HepG2 (cell line): Measurements from ENCODE around the gene AKT3. TPM values are rescaled to one million over a fixed set of nuclear protein-coding genes. Genes with fewer than 3 reads are reported as not detected.

ENCODE experiments used
- ATAC-seq: fragments of 200-7000 bp; cut with Tn5 transposase; 3 replicates; pipeline ENCODE4 v1.9.1; 2020; ENCODE audit warnings: mild to moderate bottlenecking, moderate library complexity
- BruUV-seq: library from RNA; stranded (reverse); fragments of 400-500 nt; replicated peaks from 2 replicates; lab custom pipeline; 2021; lab: Mats Ljungman, UMichigan
- CTCF ChIA-PET: fragments of 300-600 bp; formaldehyde crosslinking; extraction: SDS; loops from one replicate; lab custom pipeline; 2021; ENCODE audit warnings: low total read pairs, inconsistent platforms, low intra/inter-chr PET ratio; lab: Yijun Ruan, JAX
- POLR2A ChIA-PET: fragments of 350-600 bp; sonication (Branson Sonifier 250); formaldehyde crosslinking; loops from one replicate; lab custom pipeline; 2020; ENCODE audit warnings: antibody characterized with exemption, inconsistent platforms; lab: Yijun Ruan, JAX
- DNase-seq: peaks from one replicate; pipeline ENCODE4 v3.0.0-alpha.2; 2015; ENCODE audit warnings: low spot score
- FAIRE-seq: peaks from 3 replicates; lab custom pipeline; 2011; peaks lifted over from hg19 to GRCh38; lab: Jason Lieb, UNC
- H2AFZ ChIP-seq: one replicate; pipeline ENCODE4 v1.6.1; 2011; ENCODE audit warnings: low read length, inconsistent platforms
- H3K27ac ChIP-seq: fragments of 300-600 bp; 3 replicates; pipeline ENCODE4 v1.8.0; 2011; ENCODE audit warnings: mixed run types, mild to moderate bottlenecking, mixed read lengths, low read length, inconsistent platforms; ENCODE audit not compliant: insufficient read depth; ENCODE audit errors: extremely low read length
- H3K27me3 ChIP-seq, 2 experiments: fragments of 200-600 bp in 1 of 2; 2 replicates in 1 of 2; 3 replicates in 1 of 2; pipeline versions ENCODE4 v1.6.0 to v1.8.0; 2011; ENCODE audit warnings: low read length in 2 of 2, mild to moderate bottlenecking in 2 of 2, moderate library complexity in 2 of 2, inconsistent platforms in 1 of 2; ENCODE audit not compliant: insufficient read depth in 2 of 2, control insufficient read depth in 1 of 2
- H3K36me3 ChIP-seq, 2 experiments: fragments of 200-600 bp in 1 of 2; replicated peaks in 1 of 2; 2 replicates in 1 of 2; 3 replicates in 1 of 2; pipeline versions ENCODE4 v1.5.1 to v1.8.0; 2011; ENCODE audit warnings: low read length in 2 of 2, inconsistent platforms in 1 of 2; ENCODE audit not compliant: insufficient read depth in 2 of 2, control insufficient read depth in 1 of 2
- H3K4me1 ChIP-seq: 2 replicates; pipeline ENCODE4 v1.5.1; 2012; ENCODE audit warnings: low read length, inconsistent platforms; ENCODE audit not compliant: insufficient read depth
- H3K4me2 ChIP-seq: 2 replicates; pipeline ENCODE4 v1.6.0; 2011; ENCODE audit warnings: low read depth, low read length, inconsistent platforms
- H3K4me3 ChIP-seq, 3 experiments: fragments of 200-600 bp in 1 of 3; sonication (generic), shearing (Covaris generic) in 1 of 3; replicated peaks in 1 of 3; 2 replicates each; pipeline ENCODE4 v1.5.1; 2011 to 2016; ENCODE audit warnings: low read length in 3 of 3, inconsistent platforms in 2 of 3, low read depth in 2 of 3, mild to moderate bottlenecking in 2 of 3, control low read depth in 1 of 3, mixed read lengths in 1 of 3; ENCODE audit not compliant: insufficient read depth in 1 of 3
- H3K79me2 ChIP-seq: one replicate; pipeline ENCODE4 v1.6.1; 2011; ENCODE audit warnings: low read length, inconsistent platforms; ENCODE audit not compliant: insufficient read depth
- H3K9ac ChIP-seq: 2 replicates; pipeline ENCODE4 v1.6.0; 2011; ENCODE audit warnings: mild to moderate bottlenecking, low read depth, low read length, inconsistent platforms; ENCODE audit not compliant: insufficient read depth
- H3K9me3 ChIP-seq: 2 replicates; pipeline ENCODE4 v1.5.1; 2012; ENCODE audit warnings: mild to moderate bottlenecking, low read length
- H4K20me1 ChIP-seq: 2 replicates; pipeline ENCODE4 v1.6.0; 2011; ENCODE audit warnings: inconsistent platforms, mild to moderate bottlenecking, low read length, moderate library complexity; ENCODE audit not compliant: insufficient read depth
- CTCF ChIP-seq: sonication (generic); formaldehyde crosslinking; IDR thresholded peaks from 2 replicates; pipeline ENCODE4 v1.5.0; 2020; ENCODE audit warnings: mild to moderate bottlenecking, missing genetic modification reagents, moderate library complexity
- DMAP1 ChIP-seq: IDR thresholded peaks from 2 replicates; pipeline ENCODE4 v1.6.1; 2016
- DR1 ChIP-seq: sonication (generic); formaldehyde crosslinking; IDR thresholded peaks from 2 replicates; pipeline ENCODE4 v1.8.0; 2021; ENCODE audit warnings: mild to moderate bottlenecking, missing genetic modification reagents, inconsistent platforms
- HBP1 ChIP-seq: IDR thresholded peaks from 2 replicates; pipeline ENCODE4 v1.6.1; 2016; ENCODE audit warnings: low read depth, control low read depth
- IRF9 ChIP-seq: sonication (generic); formaldehyde crosslinking; IDR thresholded peaks from 2 replicates; pipeline ENCODE4 v1.8.0; 2022; ENCODE audit warnings: missing genetic modification reagents, mild to moderate bottlenecking, borderline replicate concordance
- MED1 ChIP-seq: sonication (generic); formaldehyde crosslinking; IDR thresholded peaks from 2 replicates; pipeline ENCODE4 v1.4.0; 2020; ENCODE audit warnings: missing genetic modification reagents
- POGZ ChIP-seq: sonication (generic); formaldehyde crosslinking; IDR thresholded peaks from 2 replicates; pipeline ENCODE4 v1.4.0; 2020; ENCODE audit warnings: mild to moderate bottlenecking, missing genetic modification reagents
- PRPF4 ChIP-seq: fragments of 200-400 bp; formaldehyde crosslinking; IDR thresholded peaks from 2 replicates; pipeline ENCODE4 v1.6.1; 2016; ENCODE audit warnings: low read length, low read depth; ENCODE audit not compliant: poor library complexity, severe bottlenecking
- TBX2 ChIP-seq: sonication (generic); formaldehyde crosslinking; IDR thresholded peaks from 2 replicates; pipeline ENCODE4 v1.5.0; 2020; ENCODE audit warnings: missing genetic modification reagents, mild to moderate bottlenecking, borderline replicate concordance
- TEAD2 ChIP-seq: sonication (generic); formaldehyde crosslinking; IDR thresholded peaks from 2 replicates; pipeline ENCODE4 v1.9.0; 2021; ENCODE audit warnings: missing genetic modification reagents
- ZFAT ChIP-seq: sonication (generic); formaldehyde crosslinking; conservative IDR thresholded peaks from 2 replicates; pipeline ENCODE4 v1.8.1; 2023; ENCODE audit warnings: missing genetic modification reagents, inconsistent platforms
- ZNF101 ChIP-seq: sonication (generic); formaldehyde crosslinking; IDR thresholded peaks from 2 replicates; pipeline ENCODE4 v1.4.0; 2020; ENCODE audit warnings: mild to moderate bottlenecking, low read depth, missing genetic modification reagents, borderline replicate concordance
- ZNF674 ChIP-seq: sonication (generic); formaldehyde crosslinking; IDR thresholded peaks from 2 replicates; pipeline ENCODE4 v1.5.0; 2020; ENCODE audit warnings: low read depth, mild to moderate bottlenecking, missing genetic modification reagents
- ZNF782 ChIP-seq: sonication (generic); formaldehyde crosslinking; IDR thresholded peaks from 2 replicates; pipeline ENCODE4 v1.4.0; 2020; ENCODE audit warnings: missing genetic modification reagents, mild to moderate bottlenecking, borderline replicate concordance
- WGBS: methylation state at CpG from one replicate; pipeline ENCODE4 v1.1.6; 2017; ENCODE audit warnings: low lambda C conversion rate; 5-methylcytosine and 5-hydroxymethylcytosine counted together
- in situ Hi-C: cut with HindIII; loops from 2 replicates; pipeline ENCODE4 v1.10.0; 2017; ENCODE audit warnings: low pct_unique_long_range_greater_than_20kb; ENCODE audit not compliant: extremely low pct_ligation_motif_present
- intact Hi-C: fragments of 100-400 bp; cut with micrococcal nuclease; formaldehyde crosslinking; loops from one replicate; pipeline ENCODE4 v1.10.0; 2022; ENCODE audit not compliant: unreplicated experiment
- polyA plus RNA-seq, 8 experiments: library from polyadenylated mRNA; depleted of rRNA in 3 of 8; stranded (reverse) in 7 of 8; unstranded in 1 of 8; fragments of >200 nt; fragmentation: Illumina TruSeq in 4 of 8; extraction: Trizol in 4 of 8; gene quantifications; 2 replicates each; pipeline versions ENCODE4 v1.2.1 to v1.2.3, GENCODE V29; 2011 to 2016; ENCODE audit warnings: low read depth in 4 of 8, missing spikeins in 1 of 8, mixed read lengths in 1 of 8; ENCODE audit not compliant: insufficient read depth in 1 of 8
- total RNA-seq, 5 experiments: library from RNA; depleted of rRNA; stranded (reverse); fragments of >200 nt; fragmentation: Illumina TruSeq; extraction: Trizol; gene quantifications; 2 replicates each; pipeline ENCODE4 v1.2.3, GENCODE V29; 2016; ENCODE audit warnings: low read depth in 1 of 5

The AKT3 gene
- total and polyA plus RNA-seq, 2 of the 13 experiments (the other 11 are each of a cell fraction or from before 2014, with no cell fraction given), result 0.07 TPM

GRCh38 chr1:243667133-243667532, 182.9 kb downstream of the AKT3 start:
- intact Hi-C loops, result no loop called here
- ATAC-seq (no peak), FAIRE-seq (no peak), DNase-seq (no peak)
- Histone ChIP-seq H3K27ac (no peak overlapping the region), H3K27me3 (no peaks in the 10 kb centered on the region), H3K9me3 (no peaks in the 10 kb centered on the region), H3K36me3 (no peaks in the 10 kb centered on the region), H4K20me1 (no peaks in the 10 kb centered on the region), H3K9ac (no peak overlapping the region), H2AFZ (no peak overlapping the region), H3K4me2 (no peak overlapping the region), H3K4me1 (no peaks in the 10 kb centered on the region), H3K4me3 (no peak overlapping the region), H3K79me2 (no peaks in the 10 kb centered on the region)
- ChIA-PET CTCF (no interaction called here), POLR2A (no interaction called here)
- no TSS peak for BruUV-seq
- 59% methylated on average over 5 of the region's 5 CpGs for WGBS
- in situ Hi-C loops, result no loop called here
- TF ChIP-seq DR1 (CRISPR knock-in tag) (no peak), ZFAT (CRISPR knock-in tag) (no peak), TEAD2 (CRISPR knock-in tag) (no peak), PRPF4 (no peak), MED1 (no peak)

- 29% methylated on average over 1 of the region's 1 CpG for WGBS
Measured at GRCh38 chr1:243663651-243664050, 186.4 kb downstream of the AKT3 start.

More at GRCh38 chr1:243663651-243664050, 186.4 kb downstream of the AKT3 start:
- no peaks in the 10 kb centered on the region for H3K79me2 ChIP-seq
- intact Hi-C loops (no loop called here), in situ Hi-C loops (no loop called here)
- no peaks in the 10 kb centered on the region for H3K27me3 ChIP-seq
- ChIA-PET CTCF (no interaction called here), POLR2A (no interaction called here)
- no peaks in the 10 kb centered on the region for H3K9me3 ChIP-seq
- H3K9ac ChIP-seq, result no peak overlapping the region
- no peak overlapping the region for H3K4me2 ChIP-seq
- FAIRE-seq (no peak), ATAC-seq (no peak), DNase-seq (no peak)
- no peak overlapping the region for H3K4me3 ChIP-seq
- H3K4me1 ChIP-seq, result no peaks in the 10 kb centered on the region
- H3K27ac ChIP-seq, result no peak overlapping the region
- BruUV-seq, result no TSS peak
- TF ChIP-seq DMAP1 (CRISPR knock-in tag) (no peak), POGZ (CRISPR knock-in tag) (no peak), ZNF674 (CRISPR knock-in tag) (no peak), IRF9 (CRISPR knock-in tag) (no peak), HBP1 (CRISPR knock-in tag) (no peak), TBX2 (no peak), ZNF101 (CRISPR knock-in tag) (no peak), ZNF782 (CRISPR knock-in tag) (no peak), CTCF (CRISPR knock-in tag) (no peak)
- H3K36me3 ChIP-seq, result no peaks in the 10 kb centered on the region
- H4K20me1 ChIP-seq, result no peaks in the 10 kb centered on the region
- no peak overlapping the region for H2AFZ ChIP-seq
